ENCODE measurements around the gene ITGA5.

The ITGA5 gene

DNA sequence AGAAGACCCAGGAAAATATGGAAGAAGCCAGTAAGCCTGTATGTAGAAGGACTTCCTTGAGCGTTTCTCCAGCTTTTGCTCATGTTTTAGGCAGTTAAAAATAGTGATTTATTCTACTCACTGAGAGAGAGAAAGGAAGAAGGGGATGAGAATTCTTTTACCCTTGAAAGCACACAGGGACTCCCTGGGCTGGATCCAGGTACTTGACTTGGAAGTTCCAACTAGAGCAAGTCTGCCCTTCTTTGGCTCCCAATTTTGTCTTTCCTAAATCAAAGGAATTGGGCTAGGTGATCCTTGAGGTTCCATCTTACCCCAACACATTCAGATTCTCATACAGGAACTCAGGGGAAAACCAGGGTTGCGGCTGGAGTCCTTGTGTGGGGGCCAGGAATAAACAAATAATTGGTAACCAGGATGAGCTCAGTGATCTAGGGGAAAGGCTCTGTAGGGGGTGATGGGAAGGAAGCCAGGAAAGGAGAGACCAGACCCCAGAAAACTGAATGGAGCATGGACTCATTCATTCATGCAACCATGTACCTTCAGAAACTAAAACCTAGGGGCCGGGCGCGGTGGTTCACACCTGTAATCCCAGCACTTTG, 11.5 kb upstream of the ITGA5 start:
- DNase-seq: no peak

DNA sequence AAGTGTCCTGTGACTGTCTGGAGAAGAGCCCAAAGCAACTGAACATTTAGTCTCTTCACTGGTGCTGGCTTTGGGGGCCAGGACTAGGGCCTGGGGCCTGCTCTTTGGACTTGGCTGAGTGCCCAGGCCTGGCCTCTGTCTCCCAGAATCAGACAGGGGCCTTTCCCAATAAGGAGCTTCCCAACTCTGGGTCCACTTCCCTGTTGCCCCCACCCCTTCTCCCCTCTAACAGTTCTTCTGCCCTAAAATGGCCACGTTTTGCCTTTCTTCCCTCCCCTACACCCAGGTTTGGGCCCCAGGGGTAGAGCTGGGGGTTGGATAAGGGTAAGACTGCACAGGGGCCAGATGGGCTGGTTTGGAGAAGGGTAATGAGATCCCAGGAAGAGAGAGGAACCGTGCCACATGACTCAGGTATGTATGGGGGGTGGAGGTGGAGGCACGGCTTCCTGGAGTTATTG, 10.0 kb upstream of the ITGA5 start:
- no peak for DNase-seq

DNA sequence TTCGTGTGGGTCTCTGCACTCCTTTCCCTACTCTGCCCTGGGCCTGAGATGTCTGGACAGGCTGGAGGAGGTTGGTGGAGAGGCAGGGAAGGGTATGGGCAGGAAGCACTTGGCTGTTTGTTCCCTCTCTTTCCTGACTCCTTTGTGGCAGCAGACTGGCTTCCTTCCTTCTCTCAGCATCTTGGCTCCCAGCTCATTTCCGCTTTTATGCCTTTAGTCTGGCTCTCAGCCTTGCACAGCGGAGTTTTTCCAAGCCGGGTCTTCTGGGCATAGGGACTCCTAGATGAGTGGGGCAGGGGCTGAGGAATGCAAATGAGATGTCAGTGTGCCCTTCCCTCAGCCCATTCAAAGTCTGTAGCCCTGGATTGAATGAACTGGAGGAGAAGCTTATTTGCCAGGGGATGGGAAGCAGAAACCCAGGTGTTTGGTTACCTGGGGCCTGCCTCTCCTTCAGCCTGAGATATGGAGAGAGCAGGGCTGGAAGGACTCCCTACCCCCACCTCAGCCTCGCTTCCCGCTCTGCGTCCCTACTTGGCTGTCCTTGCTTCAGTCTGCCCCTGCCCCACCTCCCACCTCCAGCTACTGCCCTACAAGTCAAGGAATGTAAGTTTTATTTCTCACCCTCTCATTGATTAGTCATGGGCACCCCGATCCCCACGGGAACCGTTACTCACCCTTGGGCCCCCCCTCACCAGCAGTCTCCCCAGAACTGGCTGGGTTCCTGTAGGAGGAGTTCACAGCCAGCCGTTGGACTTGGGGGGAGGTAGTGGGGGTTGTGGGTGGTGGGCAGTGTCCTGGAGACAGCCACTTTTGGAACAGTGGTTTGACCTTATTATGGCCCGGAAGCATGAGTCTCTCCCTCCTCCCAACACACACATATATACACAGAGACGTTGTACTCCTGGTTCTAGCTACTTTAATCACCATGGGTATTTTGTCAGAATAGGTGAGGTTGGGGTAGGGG, 9.3 kb upstream of the ITGA5 start:
- DNase-seq: no peak

DNA sequence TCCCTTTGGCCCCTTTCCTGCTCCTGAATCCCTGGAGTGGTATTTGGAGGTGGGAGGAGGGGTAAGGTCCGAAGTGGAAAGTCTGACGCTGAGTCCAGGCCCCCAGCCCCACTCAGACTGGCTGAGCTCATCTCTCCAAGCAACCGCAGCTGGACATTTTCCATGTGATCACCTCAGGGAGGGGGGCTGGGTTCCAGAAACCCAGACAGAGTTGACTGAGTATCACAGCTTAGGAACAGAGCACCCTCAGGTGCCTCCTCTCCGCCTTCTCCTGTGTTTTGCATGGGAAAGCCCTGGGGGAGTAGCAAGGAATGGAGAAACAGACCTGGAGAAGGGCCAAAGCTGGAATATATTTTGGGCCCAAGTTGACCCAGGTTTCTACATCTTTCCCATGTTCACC, 8.0 kb upstream of the ITGA5 start:
- no peak for DNase-seq

DNA sequence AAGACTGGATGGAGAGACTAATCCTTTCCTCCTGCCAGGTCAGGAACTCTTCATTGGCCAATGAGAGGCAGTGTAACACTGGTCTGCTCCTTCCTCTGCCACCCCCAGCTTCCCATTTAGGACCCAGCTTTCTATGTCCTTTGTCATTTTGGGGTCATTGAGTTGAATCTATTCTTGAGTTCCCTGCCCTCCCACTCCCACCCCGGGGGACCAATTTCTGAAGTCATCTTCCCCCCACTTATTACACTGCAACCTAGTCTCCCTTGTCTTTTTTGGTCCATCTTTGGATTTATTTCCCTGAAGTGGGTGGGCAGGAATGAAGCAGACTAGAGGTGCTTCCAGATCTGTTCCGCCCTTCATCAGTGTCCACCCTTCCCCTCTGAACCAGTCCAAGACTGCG, 7.6 kb upstream of the ITGA5 start:
- DNase-seq: no peak

DNA sequence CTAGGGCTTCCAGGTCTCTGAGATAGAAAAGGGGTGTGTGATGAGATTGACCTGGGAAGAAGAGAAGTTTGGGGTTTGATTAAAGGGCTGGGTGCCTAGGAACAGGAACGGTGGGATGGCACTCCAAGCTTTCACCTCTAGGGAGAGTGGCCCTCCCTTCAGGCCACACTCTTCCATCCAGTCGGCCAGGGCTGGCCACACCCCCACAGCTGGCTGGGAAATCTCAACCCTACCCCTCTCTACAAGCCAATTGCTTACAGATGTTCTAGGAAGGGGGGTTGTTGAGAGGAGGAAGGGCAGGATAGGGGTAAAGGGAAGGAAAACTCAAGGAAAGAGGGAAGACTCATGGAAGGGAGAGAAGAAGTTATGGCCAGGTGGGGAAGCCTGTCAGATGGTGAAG, 6.6 kb upstream of the ITGA5 start:
- no peak for DNase-seq

DNA sequence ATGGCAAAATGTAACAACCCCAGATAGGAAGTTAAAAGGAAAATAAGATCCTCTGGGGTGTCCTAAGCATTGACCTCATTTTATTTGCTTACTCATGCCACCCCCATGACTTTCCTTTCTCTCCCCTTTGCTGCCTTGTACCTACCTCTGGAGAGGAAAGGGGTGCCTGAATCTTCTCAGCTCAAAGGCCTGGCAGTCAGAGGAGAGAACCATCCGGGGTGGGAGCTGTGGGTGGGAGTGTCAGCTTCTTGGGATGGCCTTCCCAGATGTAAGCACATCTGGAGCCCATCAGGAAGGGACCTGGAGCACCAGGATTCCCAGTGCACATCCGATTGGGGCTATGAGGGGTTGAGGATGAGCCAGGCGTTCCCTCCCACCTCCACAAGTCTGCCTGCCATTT, 5.2 kb upstream of the ITGA5 start:
- no peak for DNase-seq

DNA sequence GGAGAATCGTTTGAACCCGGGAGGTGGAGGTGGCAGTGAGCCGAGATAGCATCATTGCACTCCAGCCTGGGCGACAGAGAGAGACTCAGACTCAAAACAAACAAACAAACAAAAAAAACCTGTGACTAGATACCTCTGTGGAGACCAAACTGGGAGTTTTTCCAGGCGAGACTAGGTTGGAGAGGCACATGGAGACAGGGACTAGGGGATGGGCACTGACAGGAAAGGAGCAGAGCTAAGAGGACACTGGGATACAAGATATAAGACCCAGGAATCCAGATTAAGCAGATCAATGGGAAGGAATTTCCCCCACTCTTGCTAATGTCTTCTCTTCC, 4.7 kb upstream of the ITGA5 start:
- DNase-seq: no peak

DNA sequence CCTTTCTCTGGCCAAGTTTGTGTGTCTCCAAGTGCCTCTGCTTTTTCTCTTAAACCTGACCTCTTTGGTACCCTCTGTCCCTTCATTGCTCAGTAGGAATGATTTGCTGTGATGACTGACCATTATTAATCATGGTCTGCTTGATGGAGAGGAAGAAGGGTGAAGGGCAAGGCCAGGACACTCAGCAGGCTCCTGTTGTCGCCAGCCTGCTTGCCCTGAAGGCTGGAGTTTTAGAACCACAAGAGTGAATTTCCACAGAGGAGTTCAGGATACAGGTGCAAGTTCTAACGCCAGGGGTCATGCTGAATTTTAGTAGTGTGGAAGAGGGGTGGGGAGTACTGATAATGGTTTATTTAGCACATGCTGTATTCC, 2.8 kb upstream of the ITGA5 start:
- no peak for DNase-seq

DNA sequence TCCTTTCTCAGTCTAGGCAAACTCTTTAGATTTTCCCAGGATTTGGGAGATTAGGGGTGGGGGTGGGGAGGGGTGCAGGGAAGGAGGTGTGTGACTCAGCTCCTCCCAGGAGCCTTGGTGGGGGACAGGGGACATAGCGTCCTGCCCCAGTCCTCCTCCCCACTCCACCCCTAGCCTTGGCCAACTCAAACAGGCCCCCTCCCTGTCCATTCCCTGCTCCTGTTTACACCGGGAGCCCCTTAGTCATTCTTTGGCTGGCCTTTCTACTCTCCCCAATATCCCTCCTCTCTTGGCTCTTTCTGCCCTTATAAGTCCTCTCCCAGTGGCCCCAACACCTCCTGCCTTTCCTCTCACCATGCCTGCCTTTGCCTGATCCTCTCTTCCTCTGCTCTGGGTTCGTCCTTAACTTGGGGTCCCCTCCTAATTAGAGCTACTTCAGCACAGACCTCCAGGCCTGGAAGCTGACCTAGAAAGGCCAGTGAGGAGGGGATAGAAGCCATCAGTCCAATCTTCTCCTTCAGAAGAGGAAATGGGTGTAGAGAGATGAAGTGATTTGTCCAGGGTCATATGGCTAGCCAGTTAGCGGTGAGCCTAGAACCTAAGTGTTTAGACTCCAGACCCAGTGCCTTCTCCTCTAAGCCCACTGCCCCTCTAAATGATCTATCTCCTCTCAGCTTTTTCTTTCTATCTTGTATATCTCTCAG, 2.3 kb upstream of the ITGA5 start:
- no peak for DNase-seq

DNA sequence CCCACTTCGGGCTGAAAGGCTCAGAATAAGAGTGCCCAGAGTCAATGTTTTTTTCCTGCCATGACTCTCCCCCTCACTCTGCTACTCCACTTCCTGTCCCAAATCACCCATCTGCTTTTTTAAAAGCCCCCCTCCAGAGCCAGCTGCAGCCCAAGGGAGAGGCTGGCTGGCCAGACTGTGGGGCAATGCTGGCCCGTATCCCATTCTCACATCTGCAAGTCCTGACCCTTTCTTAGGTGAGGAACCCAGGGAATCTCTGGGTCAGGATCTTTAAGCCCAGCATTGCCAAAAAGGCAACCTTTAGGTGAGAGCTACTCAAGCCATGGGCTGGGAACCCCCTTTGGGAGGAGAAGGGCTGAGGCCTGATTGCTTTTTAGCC, 1.7 kb upstream of the ITGA5 start:
- no peak for DNase-seq

DNA sequence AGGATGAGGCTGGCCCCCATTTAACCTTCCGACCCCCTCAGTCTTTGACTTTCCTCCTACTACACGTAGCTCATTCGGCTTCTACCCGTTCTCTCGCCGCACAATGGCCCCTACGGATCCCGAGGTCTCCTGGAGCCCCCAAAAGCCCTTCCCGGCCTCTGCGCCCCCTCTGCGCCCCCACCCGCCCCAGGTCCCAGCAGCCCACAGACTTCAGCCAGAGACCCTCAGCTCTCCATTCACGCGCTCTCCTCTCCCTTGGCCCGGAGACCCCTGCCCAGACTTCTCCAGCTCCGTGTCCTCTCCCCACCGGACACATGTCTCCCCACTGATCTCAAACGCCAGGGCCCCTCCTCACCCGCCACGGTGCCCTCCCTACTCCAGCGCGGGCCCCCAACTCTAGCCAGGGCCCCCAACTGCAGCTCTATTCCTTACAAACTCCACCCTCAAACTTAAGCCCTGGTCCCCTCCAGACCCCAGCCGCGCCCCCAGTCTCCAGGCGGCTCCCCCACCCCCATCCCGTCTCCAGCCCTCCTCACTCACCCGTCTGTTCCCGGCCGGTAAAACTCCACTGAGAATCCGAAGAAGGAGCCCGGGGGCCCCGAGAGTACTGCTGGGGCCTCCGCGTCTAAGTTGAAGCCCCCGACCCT, 502 bp downstream of the ITGA5 start:
- no peak for DNase-seq

DNA sequence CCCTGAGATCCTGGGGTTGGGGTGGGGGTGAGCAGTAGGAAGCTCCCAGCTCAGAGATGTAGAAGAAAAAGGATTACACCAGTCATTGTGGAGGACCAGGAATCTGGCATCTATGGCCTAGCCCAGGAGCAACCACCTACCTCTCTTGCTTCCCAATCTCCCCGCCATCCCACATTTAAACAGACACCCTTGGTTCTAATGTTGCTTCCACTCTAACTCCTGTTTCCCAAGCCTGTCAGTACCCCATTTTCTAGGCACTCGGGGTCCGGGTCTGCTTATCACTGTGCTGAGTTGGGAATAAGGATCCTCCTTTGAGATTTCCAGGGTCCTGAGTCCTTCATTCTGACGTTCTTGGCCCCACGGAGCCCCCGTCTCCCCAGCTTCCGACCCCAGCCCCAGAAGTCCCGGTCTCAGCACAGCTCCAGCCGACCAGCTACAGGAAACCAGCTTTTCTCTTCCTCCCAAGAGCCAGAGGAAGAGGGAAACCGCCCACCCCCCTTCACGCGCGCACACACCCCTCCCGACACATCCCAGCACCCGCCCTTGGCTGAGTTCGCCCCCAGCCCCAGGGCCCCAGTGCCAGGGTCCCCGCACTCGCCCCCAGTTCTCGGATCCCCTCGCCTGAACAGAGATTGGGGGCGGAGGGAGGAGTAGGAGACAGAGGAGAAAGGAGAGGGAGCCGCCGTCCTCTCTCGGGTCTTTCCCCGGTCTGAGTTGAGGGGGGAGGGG, 1.2 kb downstream of the ITGA5 start:
- no peak for DNase-seq

DNA sequence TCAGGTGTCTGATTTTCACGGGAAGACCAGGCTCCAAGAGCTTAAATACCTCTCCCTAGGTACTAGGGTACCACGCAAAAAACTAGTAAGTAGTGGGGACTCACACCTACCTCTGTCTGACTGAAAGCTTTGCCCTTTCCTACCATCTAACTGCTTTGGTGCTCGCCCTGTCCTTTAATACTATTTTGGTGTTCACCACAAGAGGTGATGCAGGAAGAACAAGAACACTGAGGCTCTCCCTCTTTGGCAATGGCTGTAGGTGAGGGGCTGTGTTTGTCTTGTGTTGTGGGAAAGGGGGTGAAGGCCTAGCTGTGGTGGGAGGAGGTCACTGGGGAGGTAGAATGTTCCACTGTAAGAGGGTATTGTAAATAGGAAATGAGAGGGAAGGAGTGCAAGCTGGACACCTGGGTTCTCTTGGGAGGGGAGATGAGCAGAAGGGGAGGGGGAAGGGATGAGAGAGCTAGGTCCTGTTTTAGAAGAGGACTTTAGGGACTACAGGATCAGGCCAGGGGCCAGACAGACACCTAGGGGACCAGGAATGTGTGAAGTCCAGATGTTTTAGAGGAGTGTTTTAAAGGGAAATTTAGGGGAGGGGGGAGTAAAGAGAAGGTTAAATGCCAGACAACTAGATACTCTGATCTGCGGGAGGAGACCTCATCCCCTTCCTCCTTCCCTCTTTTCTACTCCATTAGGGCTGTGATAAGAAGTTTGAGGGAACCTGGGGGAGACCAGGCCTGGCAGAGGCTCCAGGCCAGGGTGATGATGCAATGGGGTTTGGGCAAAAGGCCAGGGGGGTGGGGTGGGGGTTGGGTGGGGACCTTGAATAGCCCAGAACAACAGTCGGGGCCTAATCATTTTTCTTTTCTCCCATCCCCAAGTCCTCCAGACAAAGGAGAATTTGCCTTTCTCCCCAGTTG, 2.1 kb downstream of the ITGA5 start:
- DNase-seq: no peak

DNA sequence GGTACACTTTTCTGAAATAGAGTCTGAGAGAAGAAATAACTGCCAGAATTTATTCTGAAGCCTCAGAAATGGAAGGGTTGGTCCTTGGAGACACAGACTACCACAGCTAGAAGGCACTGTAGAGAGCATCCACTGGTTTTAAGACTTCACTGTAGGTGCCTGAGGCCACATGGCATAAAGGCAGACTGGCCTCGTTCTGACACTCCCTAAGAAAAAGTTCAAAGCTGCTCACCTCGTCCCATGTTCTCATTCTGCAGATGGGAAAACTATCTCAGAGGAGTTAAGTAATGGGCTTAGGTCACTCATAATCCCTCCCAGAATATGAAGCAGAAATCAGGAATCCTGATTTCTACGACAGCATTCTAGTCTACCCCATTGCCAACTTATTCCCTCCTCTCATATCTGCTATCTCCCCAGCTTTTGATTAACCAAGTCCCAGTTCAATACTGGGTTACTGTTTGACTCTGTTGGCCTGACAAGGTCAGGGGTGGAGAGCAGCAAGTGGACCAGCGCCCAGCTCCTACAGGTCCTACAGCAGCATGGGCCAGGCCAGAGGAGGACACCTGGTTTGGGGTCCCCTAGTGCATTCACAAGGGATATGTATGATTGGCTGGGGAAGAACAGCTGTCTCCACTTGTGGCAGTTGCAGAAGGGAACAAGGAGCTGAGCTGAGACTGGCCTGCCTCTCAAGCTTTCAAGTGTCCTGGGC, 3.7 kb downstream of the ITGA5 start:
- DNase-seq: no peak

DNA sequence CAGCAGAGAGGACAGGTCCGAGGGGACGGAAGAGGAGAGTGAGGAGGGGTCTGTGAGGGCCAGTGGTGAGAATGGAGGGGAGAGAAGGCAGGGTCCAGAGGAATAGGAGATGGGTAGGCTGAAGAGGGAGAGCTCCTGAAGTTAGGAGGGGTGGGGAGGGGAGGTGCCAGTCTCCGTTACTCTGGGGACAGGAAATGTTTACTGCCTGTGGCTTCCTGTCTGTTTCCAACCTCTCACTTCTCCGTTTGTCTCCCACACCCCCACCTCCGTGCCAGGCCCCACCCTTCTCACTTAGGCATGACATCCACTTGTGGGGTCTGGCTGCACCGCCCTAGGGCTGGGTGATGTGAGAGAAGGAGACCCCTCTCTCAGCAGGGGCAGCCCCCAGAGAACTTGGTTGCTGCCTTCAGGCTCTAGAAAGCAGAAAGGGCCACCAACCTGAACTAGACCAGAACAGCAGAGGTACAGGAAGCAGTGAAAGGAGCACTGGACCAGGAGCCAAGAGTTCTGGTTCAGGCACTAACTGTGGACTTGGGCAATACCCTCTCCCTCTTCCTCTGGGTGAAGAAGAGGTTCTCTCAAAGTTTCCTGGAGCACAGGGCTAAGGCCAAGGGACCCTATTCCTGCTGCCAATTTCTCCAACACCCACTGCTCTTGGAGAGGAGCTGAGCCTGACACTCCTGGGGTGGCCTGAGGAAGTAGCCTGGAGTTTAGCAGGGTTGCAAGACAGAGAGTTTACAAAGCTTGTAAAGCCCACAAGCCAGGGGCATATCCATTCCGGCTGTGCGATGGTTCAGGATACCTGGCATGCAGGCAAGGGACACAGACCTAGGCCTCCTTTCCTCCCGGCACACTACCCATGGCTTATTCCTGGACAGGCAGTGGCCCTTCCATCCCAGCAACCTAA, 5.5 kb downstream of the ITGA5 start:
- DNase-seq: no peak

DNA sequence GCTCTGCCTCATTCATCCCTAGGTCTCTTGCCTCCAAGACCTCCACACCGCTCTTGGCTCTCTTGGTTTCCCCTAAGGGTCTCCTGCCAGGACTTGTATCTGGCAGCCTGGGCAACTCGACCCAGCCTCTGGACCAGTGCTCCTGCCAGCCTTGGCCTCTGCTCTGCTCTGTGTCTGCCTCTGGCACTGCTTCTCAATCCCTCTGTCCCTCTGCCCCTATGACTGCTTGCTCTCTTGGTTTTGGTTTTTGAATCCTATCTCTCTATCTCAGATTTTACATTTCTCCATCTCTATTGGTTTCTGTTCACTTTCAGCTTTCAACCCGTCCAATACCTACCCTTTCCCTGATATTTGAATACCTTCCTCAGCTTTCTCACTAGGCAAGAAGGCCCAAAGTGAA, 6.3 kb downstream of the ITGA5 start:
- DNase-seq: no peak

DNA sequence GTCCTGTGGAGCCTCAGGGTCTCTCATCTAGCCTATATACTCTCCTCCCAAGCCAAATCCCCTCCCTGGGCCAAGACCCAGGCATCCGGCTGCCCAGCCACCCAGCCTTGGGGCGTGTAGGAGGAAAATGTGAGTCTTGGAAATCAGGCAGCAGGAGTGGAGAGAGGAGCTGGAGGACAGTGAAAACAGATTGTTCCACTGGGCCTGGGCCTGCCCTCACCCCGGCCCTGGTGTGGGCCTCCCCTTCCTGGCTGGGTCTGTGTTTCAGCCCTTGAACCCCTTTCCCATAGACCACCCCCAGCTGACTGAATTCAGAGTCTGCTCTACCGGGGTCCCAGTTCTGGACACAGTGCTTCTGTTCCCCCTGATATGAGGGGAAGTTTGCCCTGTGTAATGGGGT, 6.7 kb downstream of the ITGA5 start:
- no peak for DNase-seq

DNA sequence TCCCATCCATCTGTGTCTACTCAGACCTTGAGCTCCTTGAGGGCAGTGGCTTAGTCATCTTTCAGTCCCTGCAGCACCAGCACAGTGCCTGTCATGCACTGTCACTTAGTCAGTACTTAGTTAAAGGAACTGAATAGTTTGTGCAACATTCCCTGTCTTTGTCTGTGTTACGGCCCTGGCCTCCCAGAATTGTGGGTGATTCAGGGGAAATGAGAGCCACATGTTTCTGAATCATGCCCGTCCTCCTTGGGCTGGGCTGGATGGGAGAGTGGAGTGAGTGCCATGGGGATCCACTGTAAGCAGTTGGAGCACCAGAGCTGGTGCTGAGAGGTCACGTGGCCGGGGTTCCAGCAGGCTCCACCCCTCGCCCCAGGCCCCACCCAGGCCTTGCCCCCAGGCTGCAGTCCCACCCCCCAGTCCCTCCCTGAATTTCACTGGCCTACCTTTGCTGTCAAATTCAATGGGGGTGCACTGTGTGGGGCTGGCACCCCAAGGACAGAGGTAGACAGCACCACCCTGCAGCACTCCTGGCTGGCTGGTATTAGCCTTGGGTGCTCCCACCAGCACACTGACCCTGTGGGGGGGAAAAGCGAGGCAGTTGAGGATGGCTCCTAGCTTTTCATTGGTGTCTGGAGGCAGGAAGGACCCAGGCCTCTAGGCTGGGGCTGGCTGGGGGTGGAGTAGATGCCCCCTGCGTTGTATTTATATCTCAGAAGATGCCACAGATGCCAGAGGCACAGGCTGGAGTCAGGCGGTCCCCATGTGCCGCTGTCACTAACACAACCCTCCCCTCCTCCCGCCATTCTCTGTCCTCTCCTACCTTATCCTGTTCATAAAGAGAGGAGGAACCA, 7.5 kb downstream of the ITGA5 start:
- no peak for DNase-seq

All from NCI-H2227 treated with DMSO at 0.1 percent for 48 hours (cell line).